GM23338 (cell line): Measurements from ENCODE around the gene ETV6.

ENCODE experiments used
- CREB1 ChIP-seq: fragments of 250-450 bp; sonication (Bioruptor Pico); IDR thresholded peaks from 2 replicates; pipeline ENCODE4 v1.5.0; 2020; ENCODE audit warnings: low read depth, mild to moderate bottlenecking, moderate library complexity
- EZH2 ChIP-seq: fragments of 200-600 bp; sonication (generic); IDR thresholded peaks from one replicate; pipeline ENCODE4 v1.8.0; 2017; ENCODE audit warnings: antibody characterized with exemption, mild to moderate bottlenecking, low read depth; ENCODE audit not compliant: unreplicated experiment
- EZH2phosphoT487 ChIP-seq: fragments of 200-600 bp; sonication (generic); IDR thresholded peaks from one replicate; pipeline ENCODE4 v1.8.1; 2018; ENCODE audit warnings: antibody characterized with exemption; ENCODE audit not compliant: unreplicated experiment
- JUNB ChIP-seq: IDR thresholded peaks from one replicate; pipeline ENCODE4 v1.6.1; 2016; ENCODE audit warnings: antibody characterized with exemption; ENCODE audit not compliant: unreplicated experiment
- NANOG ChIP-seq: IDR thresholded peaks from 2 replicates; pipeline ENCODE4 v1.6.1; 2016; ENCODE audit warnings: antibody characterized with exemption, borderline replicate concordance
- POLR2AphosphoS5 ChIP-seq: IDR thresholded peaks from 2 replicates; pipeline ENCODE4 v1.6.1; 2016; ENCODE audit warnings: antibody characterized with exemption, low read depth
- ZNF114 ChIP-seq: fragments of 250-450 bp; sonication (Bioruptor Pico); IDR thresholded peaks from 2 replicates; pipeline ENCODE4 v1.5.0; 2020; ENCODE audit warnings: mild to moderate bottlenecking, moderate library complexity
- ZNF331 ChIP-seq: fragments of 250-450 bp; sonication (Bioruptor Pico); IDR thresholded peaks from 2 replicates; pipeline ENCODE4 v1.5.0; 2020; ENCODE audit warnings: low read depth, mild to moderate bottlenecking, moderate library complexity
- TF ChIP-seq, protein P1 (sequence below), 2 experiments: fragments of 200-600 bp in 1 of 2; sonication (generic) in 1 of 2; conservative IDR thresholded peaks; 2 replicates each; pipeline versions ENCODE4 v1.5.1 to v1.6.1; 2016 to 2017; ENCODE audit warnings: antibody characterized with exemption in 2 of 2, low read depth in 2 of 2, mild to moderate bottlenecking in 2 of 2, moderate library complexity in 1 of 2
- TF ChIP-seq, protein P2 (sequence below): IDR thresholded peaks from one replicate; pipeline ENCODE4 v1.6.1; 2018; ENCODE audit warnings: antibody characterized with exemption; ENCODE audit not compliant: unreplicated experiment
- TF ChIP-seq, protein P3 (sequence below): IDR thresholded peaks from 2 replicates; pipeline ENCODE4 v1.6.1; 2016; ENCODE audit warnings: antibody characterized with exemption
- TF ChIP-seq, protein P4 (sequence below): fragments of 250-450 bp; sonication (Bioruptor Pico); IDR thresholded peaks from 2 replicates; pipeline ENCODE4 v1.5.0; 2020; ENCODE audit warnings: mild to moderate bottlenecking, moderate library complexity

DNA sequence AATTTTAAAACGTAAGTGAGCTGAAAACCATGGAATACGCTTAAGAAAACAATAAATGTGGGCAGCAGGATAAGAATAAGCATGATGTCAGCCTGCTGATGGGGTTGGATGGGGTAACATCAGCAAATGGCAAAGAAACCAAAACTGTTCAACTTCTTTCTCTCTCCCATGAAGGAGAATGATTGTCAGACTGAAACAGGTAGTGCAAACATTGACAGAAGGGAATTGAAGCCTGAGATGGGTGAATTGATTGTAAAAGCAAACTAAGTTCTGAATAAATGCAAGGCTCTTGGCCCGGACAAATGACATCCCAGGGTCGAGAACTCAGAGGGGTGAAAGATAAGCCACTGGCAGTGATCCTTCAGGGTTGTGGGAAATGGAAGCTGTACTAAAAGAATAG, 182.6 kb downstream of the ETV6 start:
- TF ChIP-seq, protein P1, sequence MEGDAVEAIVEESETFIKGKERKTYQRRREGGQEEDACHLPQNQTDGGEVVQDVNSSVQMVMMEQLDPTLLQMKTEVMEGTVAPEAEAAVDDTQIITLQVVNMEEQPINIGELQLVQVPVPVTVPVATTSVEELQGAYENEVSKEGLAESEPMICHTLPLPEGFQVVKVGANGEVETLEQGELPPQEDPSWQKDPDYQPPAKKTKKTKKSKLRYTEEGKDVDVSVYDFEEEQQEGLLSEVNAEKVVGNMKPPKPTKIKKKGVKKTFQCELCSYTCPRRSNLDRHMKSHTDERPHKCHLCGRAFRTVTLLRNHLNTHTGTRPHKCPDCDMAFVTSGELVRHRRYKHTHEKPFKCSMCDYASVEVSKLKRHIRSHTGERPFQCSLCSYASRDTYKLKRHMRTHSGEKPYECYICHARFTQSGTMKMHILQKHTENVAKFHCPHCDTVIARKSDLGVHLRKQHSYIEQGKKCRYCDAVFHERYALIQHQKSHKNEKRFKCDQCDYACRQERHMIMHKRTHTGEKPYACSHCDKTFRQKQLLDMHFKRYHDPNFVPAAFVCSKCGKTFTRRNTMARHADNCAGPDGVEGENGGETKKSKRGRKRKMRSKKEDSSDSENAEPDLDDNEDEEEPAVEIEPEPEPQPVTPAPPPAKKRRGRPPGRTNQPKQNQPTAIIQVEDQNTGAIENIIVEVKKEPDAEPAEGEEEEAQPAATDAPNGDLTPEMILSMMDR (conservative IDR thresholded peaks at IDR 0.05; ENCODE audit: low read depth in 2 of 2), result no peak
- no peak for TF ChIP-seq EZH2phosphoT487
- no peak for TF ChIP-seq ZNF331 (CRISPR knock-in tag)
- no peak for TF ChIP-seq EZH2
- no peak for TF ChIP-seq POLR2AphosphoS5
- TF ChIP-seq NANOG, result no peak
- TF ChIP-seq CREB1 (CRISPR knock-in tag), result no peak
- TF ChIP-seq, protein P2, sequence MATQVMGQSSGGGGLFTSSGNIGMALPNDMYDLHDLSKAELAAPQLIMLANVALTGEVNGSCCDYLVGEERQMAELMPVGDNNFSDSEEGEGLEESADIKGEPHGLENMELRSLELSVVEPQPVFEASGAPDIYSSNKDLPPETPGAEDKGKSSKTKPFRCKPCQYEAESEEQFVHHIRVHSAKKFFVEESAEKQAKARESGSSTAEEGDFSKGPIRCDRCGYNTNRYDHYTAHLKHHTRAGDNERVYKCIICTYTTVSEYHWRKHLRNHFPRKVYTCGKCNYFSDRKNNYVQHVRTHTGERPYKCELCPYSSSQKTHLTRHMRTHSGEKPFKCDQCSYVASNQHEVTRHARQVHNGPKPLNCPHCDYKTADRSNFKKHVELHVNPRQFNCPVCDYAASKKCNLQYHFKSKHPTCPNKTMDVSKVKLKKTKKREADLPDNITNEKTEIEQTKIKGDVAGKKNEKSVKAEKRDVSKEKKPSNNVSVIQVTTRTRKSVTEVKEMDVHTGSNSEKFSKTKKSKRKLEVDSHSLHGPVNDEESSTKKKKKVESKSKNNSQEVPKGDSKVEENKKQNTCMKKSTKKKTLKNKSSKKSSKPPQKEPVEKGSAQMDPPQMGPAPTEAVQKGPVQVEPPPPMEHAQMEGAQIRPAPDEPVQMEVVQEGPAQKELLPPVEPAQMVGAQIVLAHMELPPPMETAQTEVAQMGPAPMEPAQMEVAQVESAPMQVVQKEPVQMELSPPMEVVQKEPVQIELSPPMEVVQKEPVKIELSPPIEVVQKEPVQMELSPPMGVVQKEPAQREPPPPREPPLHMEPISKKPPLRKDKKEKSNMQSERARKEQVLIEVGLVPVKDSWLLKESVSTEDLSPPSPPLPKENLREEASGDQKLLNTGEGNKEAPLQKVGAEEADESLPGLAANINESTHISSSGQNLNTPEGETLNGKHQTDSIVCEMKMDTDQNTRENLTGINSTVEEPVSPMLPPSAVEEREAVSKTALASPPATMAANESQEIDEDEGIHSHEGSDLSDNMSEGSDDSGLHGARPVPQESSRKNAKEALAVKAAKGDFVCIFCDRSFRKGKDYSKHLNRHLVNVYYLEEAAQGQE, result no peak
- TF ChIP-seq JUNB, result no peak
- no peak for TF ChIP-seq ZNF114 (CRISPR knock-in tag)
- TF ChIP-seq, protein P3, sequence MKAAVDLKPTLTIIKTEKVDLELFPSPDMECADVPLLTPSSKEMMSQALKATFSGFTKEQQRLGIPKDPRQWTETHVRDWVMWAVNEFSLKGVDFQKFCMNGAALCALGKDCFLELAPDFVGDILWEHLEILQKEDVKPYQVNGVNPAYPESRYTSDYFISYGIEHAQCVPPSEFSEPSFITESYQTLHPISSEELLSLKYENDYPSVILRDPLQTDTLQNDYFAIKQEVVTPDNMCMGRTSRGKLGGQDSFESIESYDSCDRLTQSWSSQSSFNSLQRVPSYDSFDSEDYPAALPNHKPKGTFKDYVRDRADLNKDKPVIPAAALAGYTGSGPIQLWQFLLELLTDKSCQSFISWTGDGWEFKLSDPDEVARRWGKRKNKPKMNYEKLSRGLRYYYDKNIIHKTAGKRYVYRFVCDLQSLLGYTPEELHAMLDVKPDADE, result no peak
- TF ChIP-seq, protein P4, sequence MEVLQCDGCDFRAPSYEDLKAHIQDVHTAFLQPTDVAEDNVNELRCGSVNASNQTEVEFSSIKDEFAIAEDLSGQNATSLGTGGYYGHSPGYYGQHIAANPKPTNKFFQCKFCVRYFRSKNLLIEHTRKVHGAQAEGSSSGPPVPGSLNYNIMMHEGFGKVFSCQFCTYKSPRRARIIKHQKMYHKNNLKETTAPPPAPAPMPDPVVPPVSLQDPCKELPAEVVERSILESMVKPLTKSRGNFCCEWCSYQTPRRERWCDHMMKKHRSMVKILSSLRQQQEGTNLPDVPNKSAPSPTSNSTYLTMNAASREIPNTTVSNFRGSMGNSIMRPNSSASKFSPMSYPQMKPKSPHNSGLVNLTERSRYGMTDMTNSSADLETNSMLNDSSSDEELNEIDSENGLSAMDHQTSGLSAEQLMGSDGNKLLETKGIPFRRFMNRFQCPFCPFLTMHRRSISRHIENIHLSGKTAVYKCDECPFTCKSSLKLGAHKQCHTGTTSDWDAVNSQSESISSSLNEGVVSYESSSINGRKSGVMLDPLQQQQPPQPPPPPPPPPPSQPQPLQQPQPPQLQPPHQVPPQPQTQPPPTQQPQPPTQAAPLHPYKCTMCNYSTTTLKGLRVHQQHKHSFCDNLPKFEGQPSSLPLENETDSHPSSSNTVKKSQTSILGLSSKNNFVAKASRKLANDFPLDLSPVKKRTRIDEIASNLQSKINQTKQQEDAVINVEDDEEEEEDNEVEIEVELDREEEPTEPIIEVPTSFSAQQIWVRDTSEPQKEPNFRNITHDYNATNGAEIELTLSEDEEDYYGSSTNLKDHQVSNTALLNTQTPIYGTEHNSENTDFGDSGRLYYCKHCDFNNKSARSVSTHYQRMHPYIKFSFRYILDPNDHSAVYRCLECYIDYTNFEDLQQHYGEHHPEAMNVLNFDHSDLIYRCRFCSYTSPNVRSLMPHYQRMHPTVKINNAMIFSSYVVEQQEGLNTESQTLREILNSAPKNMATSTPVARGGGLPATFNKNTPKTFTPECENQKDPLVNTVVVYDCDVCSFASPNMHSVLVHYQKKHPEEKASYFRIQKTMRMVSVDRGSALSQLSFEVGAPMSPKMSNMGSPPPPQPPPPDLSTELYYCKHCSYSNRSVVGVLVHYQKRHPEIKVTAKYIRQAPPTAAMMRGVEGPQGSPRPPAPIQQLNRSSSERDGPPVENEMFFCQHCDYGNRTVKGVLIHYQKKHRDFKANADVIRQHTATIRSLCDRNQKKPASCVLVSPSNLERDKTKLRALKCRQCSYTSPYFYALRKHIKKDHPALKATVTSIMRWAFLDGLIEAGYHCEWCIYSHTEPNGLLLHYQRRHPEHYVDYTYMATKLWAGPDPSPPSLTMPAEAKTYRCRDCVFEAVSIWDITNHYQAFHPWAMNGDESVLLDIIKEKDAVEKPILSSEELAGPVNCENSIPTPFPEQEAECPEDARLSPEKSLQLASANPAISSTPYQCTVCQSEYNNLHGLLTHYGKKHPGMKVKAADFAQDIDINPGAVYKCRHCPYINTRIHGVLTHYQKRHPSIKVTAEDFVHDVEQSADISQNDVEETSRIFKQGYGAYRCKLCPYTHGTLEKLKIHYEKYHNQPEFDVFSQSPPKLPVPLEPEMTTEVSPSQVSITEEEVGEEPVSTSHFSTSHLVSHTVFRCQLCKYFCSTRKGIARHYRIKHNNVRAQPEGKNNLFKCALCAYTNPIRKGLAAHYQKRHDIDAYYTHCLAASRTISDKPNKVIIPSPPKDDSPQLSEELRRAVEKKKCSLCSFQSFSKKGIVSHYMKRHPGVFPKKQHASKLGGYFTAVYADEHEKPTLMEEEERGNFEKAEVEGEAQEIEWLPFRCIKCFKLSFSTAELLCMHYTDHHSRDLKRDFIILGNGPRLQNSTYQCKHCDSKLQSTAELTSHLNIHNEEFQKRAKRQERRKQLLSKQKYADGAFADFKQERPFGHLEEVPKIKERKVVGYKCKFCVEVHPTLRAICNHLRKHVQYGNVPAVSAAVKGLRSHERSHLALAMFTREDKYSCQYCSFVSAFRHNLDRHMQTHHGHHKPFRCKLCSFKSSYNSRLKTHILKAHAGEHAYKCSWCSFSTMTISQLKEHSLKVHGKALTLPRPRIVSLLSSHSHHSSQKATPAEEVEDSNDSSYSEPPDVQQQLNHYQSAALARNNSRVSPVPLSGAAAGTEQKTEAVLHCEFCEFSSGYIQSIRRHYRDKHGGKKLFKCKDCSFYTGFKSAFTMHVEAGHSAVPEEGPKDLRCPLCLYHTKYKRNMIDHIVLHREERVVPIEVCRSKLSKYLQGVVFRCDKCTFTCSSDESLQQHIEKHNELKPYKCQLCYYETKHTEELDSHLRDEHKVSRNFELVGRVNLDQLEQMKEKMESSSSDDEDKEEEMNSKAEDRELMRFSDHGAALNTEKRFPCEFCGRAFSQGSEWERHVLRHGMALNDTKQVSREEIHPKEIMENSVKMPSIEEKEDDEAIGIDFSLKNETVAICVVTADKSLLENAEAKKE (CRISPR knock-in tag), result no peak
